Astrocyte of the cerebellum (primary cell): ENCODE results near the gene ARHGEF39.

Experiments
- DNase-seq: peaks from one replicate; pipeline ENCODE4 v3.0.0-alpha.2; 2011; ENCODE audit warnings: low read depth
- H3K4me3 ChIP-seq: 2 replicates; pipeline ENCODE4 v1.5.1; 2011; ENCODE audit warnings: mild to moderate bottlenecking, low read depth, low read length, moderate library complexity
- CTCF ChIP-seq: IDR thresholded peaks from 2 replicates; pipeline ENCODE4 v1.5.1; 2012; ENCODE audit warnings: low read length, low read depth, moderate library complexity, mild to moderate bottlenecking; ENCODE audit errors: missing control alignments
- in situ Hi-C: cut with HindIII; loops from 2 replicates; pipeline ENCODE4 v1.10.0; 2017; ENCODE audit warnings: low sequenced_read_pairs

ARHGEF39 gene

GRCh38 chr9:35662437-35662836 lies 2.6 kb downstream of the ARHGEF39 start:
- TF ChIP-seq CTCF, result no peak
- in situ Hi-C loops, result no loop called here
- H3K4me3 ChIP-seq, result no peak overlapping the region
- no peak for DNase-seq

GRCh38 chr9:35661756-35662350 lies 3.1 kb downstream of the ARHGEF39 start:
- DNase-seq, result no peak
- H3K4me3 ChIP-seq, result no peak overlapping the region
- no peak for TF ChIP-seq CTCF
- in situ Hi-C loops, result no loop called here

- in situ Hi-C loops, result no loop called here
- no peak for DNase-seq
- peak; percentile 45 for TF ChIP-seq CTCF
- H3K4me3 ChIP-seq, result no peak overlapping the region
Observed at GRCh38 chr9:35660966-35661415, 4.0 kb downstream of the ARHGEF39 start.

GRCh38 chr9:35659340-35659739 lies 5.7 kb downstream of the ARHGEF39 start:
- in situ Hi-C loops, result no loop called here
- DNase-seq, result no peak
- no peak for TF ChIP-seq CTCF
- H3K4me3 ChIP-seq, result peak overlapping the region; percentile 76

- no peak for DNase-seq
- H3K4me3 ChIP-seq, result peak overlapping the region; percentile 76
- TF ChIP-seq CTCF, result no peak
- in situ Hi-C loops, result no loop called here
Observed at GRCh38 chr9:35658968-35659220, 6.1 kb downstream of the ARHGEF39 start.

- H3K4me3 ChIP-seq, result peak within 1 kb of the TSS; percentile 76
- TF ChIP-seq CTCF, result peak; percentile 55
- no peak for DNase-seq
- in situ Hi-C loops, result no loop called here
Observed at GRCh38 chr9:35658137-35658967, 6.6 kb downstream of the ARHGEF39 start, which contains the start of gene CCDC107. TSS of gene CCDC107 (plus strand) at chr9:35658292. CDS start at chr9:35658380, 88 bp downstream.
